Thyroid gland (tissue), 4 donors: ENCODE results near the gene BDNF. TPM values are rescaled to one million over a fixed set of nuclear protein-coding genes. Genes with fewer than 3 reads are reported as not detected.
"Not testable (repeated sequence)": the region's sequence is repeated elsewhere in the genome, so short reads cannot be mapped to it uniquely, and the experiment has no call there.

Source experiments
- DNase-seq, 2 donors: peaks; one replicate each; pipeline ENCODE4 v3.0.0-alpha.2; 2019
- H3K27ac ChIP-seq, 3 donors: fragments of 200-600 bp; sonication (generic); 1 replicate in 2 of 3; 2 replicates in 1 of 3; pipeline ENCODE4 v1.5.1; 2016 to 2019; ENCODE audit warnings: mild to moderate bottlenecking in 1 of 3, moderate library complexity in 1 of 3
- H3K27me3 ChIP-seq: fragments of 200-600 bp; sonication (generic); one replicate; pipeline ENCODE4 v1.5.1; 2019
- H3K36me3 ChIP-seq, 2 donors: fragments of 200-600 bp; sonication (generic); one replicate each; pipeline ENCODE4 v1.5.1; 2016 to 2019
- H3K4me1 ChIP-seq, 2 donors: fragments of 200-600 bp; sonication (generic); one replicate each; pipeline ENCODE4 v1.5.1; 2017 to 2019
- H3K4me3 ChIP-seq, 3 donors: fragments of 200-600 bp; sonication (generic); replicated peaks in 1 of 3; 1 replicate in 2 of 3; 2 replicates in 1 of 3; pipeline ENCODE4 v1.5.1; 2016; ENCODE audit warnings: mild to moderate bottlenecking in 1 of 3
- H3K9me3 ChIP-seq: fragments of 200-600 bp; sonication (generic); one replicate; pipeline ENCODE4 v1.5.1; 2017
- POLR2A ChIP-seq, 2 donors: fragments of 450-650 bp; IDR thresholded peaks; one replicate each; pipeline ENCODE4 v1.6.1; 2017; ENCODE audit warnings: antibody characterized with exemption in 2 of 2, mild to moderate bottlenecking in 2 of 2, moderate library complexity in 1 of 2
- WGBS, 2 donors: methylation state at CpG; one replicate each; pipeline ENCODE4 v1.1.5; 2017; 5-methylcytosine and 5-hydroxymethylcytosine counted together
- intact Hi-C: fragments of 100-400 bp; cut with DNase I; formaldehyde crosslinking; loops from one replicate; pipeline ENCODE4 v1.15.1; 2023
- total RNA-seq, 4 donors: library from RNA; depleted of rRNA; stranded (reverse); fragments of >200 nt; gene quantifications; one replicate each; pipeline ENCODE4 v1.2.3, GENCODE V29; 2016
- TF ChIP-seq, protein P1 (sequence below), 6 experiments: fragments of 200-600 bp in 3 of 6; fragments of 450-650 bp in 3 of 6; sonication (generic) in 3 of 6; IDR thresholded peaks; one replicate each; pipeline ENCODE4 v1.5.1; 2016 to 2019; ENCODE audit warnings: antibody characterized with exemption in 6 of 6, mild to moderate bottlenecking in 2 of 6, inconsistent platforms in 1 of 6, moderate library complexity in 1 of 6

The BDNF gene
- total RNA-seq, 4 donors from 2014 or later, result 0.54 to 4.7 (median 1.1) TPM

DNA sequence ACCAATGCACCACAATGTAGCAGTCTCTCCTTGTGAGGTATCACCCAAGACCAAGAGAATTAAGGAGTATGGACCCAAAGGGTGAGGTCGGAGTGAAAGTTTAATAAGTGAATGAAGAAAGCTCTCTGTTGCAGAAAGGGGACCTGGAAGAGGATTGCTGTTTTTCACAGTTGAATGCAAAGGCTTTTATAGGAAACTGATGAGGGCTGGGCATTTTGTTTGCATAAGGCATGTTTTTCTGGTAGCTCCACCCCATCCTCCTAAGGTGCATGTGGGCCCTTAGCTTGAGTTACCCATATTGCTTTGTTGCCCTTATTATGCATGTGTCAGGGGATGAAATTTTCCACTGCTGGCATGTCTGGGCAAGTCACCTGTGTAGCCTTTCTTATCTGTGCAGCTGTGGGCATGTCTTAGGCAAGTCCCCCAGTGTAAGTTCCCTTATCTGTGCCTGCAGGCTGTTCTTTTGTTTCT, 64.7 kb downstream of the BDNF start:
- no peaks in the 10 kb centered on the region for H3K4me1 ChIP-seq
- no peak for DNase-seq
- no peak overlapping the region for H3K4me3 ChIP-seq
- intact Hi-C loops, result no loop called here
- TF ChIP-seq POLR2A (IDR thresholded peaks at IDR 0.05), result no peak
- WGBS, 2 donors, result 74 to 92% methylated on average over 1 of the region's 1 CpG
- no peaks in the 10 kb centered on the region for H3K36me3 ChIP-seq
- no peak overlapping the region for H3K27ac ChIP-seq
- no peaks in the 10 kb centered on the region for H3K27me3 ChIP-seq
- H3K9me3 ChIP-seq, result no peaks in the 10 kb centered on the region

DNA sequence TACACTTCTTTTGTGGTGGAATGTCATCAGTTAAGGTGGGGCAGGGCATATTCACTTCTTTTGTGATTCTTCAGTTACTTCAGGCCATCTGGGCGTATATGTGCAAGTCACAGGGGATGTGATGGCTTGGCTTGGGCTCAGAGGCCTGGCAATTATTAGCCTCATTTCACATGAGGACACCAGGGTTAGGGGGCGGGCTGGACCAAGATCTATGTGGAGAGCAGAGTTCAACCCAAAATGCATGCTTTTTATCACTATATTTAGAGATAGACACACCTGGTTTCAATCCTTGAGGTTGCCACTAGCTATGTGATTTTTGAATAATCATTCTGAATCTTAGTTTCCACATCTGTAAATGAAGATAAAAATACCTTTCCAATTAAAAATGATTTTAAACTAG, 65.5 kb downstream of the BDNF start:
- H3K9me3 ChIP-seq, H3K4me1 ChIP-seq, intact Hi-C loops, DNase-seq, H3K27ac ChIP-seq, H3K36me3 ChIP-seq, H3K27me3 ChIP-seq, H3K4me3 ChIP-seq: not testable (repeated sequence)
- 86 to 100% methylated on average over 2 of the region's 2 CpGs for WGBS, 2 donors

GRCh38 chr11:27634282-27634681, 66.0 kb downstream of the BDNF start:
- H3K36me3 ChIP-seq, H3K27me3 ChIP-seq, H3K4me3 ChIP-seq, H3K9me3 ChIP-seq, intact Hi-C loops, DNase-seq, H3K27ac ChIP-seq, H3K4me1 ChIP-seq: not testable (repeated sequence)
- WGBS, 2 donors, result 94% methylated on average over 10 of the region's 10 CpGs

DNA sequence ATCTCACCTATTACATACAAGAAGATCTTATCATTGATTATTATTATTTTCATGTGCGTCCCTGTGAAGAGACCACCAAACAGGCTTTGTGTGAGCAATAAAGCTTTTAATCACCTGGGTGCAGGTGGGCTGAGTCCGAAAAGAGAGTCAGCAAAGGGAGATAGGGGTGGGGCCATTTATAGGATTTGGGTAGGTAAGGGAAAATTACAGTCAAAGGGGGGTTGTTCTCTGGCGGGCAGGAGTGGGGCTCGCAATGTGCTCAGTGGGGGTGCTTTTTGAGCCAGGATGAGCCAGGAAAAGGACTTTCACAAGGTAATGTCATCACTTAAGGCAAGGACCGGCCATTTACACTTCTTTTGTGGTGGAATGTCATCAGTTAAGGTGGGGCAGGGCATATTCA, 71.2 kb downstream of the BDNF start:
- H3K4me1 ChIP-seq, H3K4me3 ChIP-seq, H3K27me3 ChIP-seq, H3K9me3 ChIP-seq, intact Hi-C loops, H3K27ac ChIP-seq, H3K36me3 ChIP-seq, DNase-seq: not testable (repeated sequence)
- 87 to 94% methylated on average over 5 of the region's 5 CpGs for WGBS, 2 donors

DNA sequence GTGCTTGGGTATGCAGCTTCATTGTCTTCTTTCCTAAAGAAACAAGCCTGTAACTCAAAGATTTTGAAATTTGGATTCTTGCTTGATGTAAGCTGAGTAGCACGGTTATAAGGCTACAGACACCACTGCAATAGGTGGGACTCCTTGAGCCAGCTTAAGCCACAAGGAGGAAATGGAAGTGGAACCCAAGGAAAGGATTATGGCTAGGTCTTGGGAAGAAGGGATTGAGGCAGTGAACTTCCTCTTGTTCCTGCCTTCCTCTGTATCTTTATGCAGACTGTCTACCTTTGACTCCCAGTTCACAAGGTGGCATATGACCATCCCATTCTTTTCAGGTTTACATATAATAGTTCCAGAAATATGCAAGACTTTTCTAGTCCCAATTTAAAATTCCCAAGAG, 72.3 kb downstream of the BDNF start:
- Histone ChIP-seq H3K36me3 (no peaks in the 10 kb centered on the region), H3K4me3 (no peak overlapping the region), H3K27ac (no peak overlapping the region), H3K27me3 (no peaks in the 10 kb centered on the region), H3K9me3 (no peaks in the 10 kb centered on the region), H3K4me1 (no peaks in the 10 kb centered on the region)
- WGBS, 2 donors, result 58 to 68% methylated on average over 1 of the region's 1 CpG
- TF ChIP-seq, protein P1, sequence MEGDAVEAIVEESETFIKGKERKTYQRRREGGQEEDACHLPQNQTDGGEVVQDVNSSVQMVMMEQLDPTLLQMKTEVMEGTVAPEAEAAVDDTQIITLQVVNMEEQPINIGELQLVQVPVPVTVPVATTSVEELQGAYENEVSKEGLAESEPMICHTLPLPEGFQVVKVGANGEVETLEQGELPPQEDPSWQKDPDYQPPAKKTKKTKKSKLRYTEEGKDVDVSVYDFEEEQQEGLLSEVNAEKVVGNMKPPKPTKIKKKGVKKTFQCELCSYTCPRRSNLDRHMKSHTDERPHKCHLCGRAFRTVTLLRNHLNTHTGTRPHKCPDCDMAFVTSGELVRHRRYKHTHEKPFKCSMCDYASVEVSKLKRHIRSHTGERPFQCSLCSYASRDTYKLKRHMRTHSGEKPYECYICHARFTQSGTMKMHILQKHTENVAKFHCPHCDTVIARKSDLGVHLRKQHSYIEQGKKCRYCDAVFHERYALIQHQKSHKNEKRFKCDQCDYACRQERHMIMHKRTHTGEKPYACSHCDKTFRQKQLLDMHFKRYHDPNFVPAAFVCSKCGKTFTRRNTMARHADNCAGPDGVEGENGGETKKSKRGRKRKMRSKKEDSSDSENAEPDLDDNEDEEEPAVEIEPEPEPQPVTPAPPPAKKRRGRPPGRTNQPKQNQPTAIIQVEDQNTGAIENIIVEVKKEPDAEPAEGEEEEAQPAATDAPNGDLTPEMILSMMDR (IDR thresholded peaks at IDR 0.05), result no peak
- TF ChIP-seq POLR2A (IDR thresholded peaks at IDR 0.05), result no peak
- intact Hi-C loops, result no loop called here
- DNase-seq, result no peak

DNA sequence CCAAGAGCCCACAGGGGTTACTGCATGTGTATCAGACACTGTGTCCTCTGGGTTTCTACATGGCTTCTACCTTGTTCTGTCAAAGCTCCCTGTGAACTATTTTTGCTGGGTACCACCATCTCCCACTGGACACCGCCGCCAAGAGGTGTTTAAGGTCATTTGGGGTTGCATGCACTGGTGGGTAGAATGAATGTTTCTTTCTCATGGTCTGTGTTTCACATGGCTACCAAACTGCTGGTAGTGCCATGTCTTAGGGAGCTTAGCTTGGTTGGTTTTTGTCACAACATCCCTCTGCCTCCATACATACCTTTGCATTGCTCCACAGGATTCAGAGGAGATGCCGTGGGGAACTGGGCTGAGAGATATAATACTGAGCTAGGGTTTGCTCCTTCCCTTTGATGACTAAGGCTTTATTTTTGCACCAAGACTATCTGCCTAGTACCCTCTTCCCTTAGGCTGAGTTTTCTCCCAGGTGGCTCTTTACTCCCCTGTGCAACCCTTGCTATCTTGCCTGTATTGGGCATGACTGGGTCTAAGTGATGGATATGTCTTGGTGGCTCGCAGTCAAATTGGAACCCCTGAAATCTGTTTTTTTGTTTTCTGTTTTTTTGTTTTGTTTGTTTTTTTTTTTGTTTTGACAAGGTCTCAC, 73.2 kb downstream of the BDNF start:
- no peak for TF ChIP-seq POLR2A (IDR thresholded peaks at IDR 0.05)
- TF ChIP-seq, protein P1 (IDR thresholded peaks at IDR 0.05), result no peak
- H3K9me3 ChIP-seq, result no peaks in the 10 kb centered on the region
- H3K36me3 ChIP-seq, result no peaks in the 10 kb centered on the region
- no peak overlapping the region for H3K27ac ChIP-seq
- no peak overlapping the region for H3K4me3 ChIP-seq
- intact Hi-C loops, result no loop called here
- no peak for DNase-seq
- H3K4me1 ChIP-seq, result no peaks in the 10 kb centered on the region
- 92 to 94% methylated on average over 4 of the region's 4 CpGs for WGBS, 2 donors
- no peaks in the 10 kb centered on the region for H3K27me3 ChIP-seq

GRCh38 chr11:27626269-27626937, 73.9 kb downstream of the BDNF start:
- H3K9me3 ChIP-seq, result no peaks in the 10 kb centered on the region
- H3K4me1 ChIP-seq, result no peaks in the 10 kb centered on the region
- no peak overlapping the region for H3K4me3 ChIP-seq
- no peak for DNase-seq
- 81% methylated on average over 4 of the region's 4 CpGs for WGBS, 2 donors
- H3K27ac ChIP-seq, result no peak overlapping the region
- H3K27me3 ChIP-seq, result no peaks in the 10 kb centered on the region
- TF ChIP-seq, protein P1 (IDR thresholded peaks at IDR 0.05), result no peak
- TF ChIP-seq POLR2A (IDR thresholded peaks at IDR 0.05), result no peak
- intact Hi-C loops, result no loop called here
- no peaks in the 10 kb centered on the region for H3K36me3 ChIP-seq
